IMR-90 (cell line): ENCODE data around the gene USP35. TPM values are rescaled to one million over a fixed set of nuclear protein-coding genes. Genes with fewer than 3 reads are reported as not detected.

Experiments
- ATAC-seq: fragments of 200-7000 bp; cut with Tn5 transposase; 2 replicates; pipeline ENCODE4 v1.9.1; 2020; ENCODE audit warnings: low read depth, mild to moderate bottlenecking, moderate library complexity
- BruUV-seq: library from RNA; stranded (reverse); fragments of 400-500 nt; replicated peaks from 2 replicates; lab custom pipeline; 2021; lab: Mats Ljungman, UMichigan
- CTCF ChIA-PET: fragments of 300-600 bp; formaldehyde crosslinking; extraction: SDS; loops from one replicate; lab custom pipeline; 2021; ENCODE audit warnings: antibody characterized with exemption; lab: Yijun Ruan, JAX
- POLR2A ChIA-PET: fragments of 300-600 bp; sonication (Branson Sonifier 250); formaldehyde crosslinking; loops from one replicate; lab custom pipeline; 2022; ENCODE audit warnings: antibody characterized with exemption; ENCODE audit not compliant: unreplicated experiment; lab: Charles Lee
- DNase-seq: peaks from one replicate; pipeline ENCODE4 v3.0.0; 2013
- H2AFZ ChIP-seq: replicated peaks from 2 replicates; pipeline ENCODE3; 2013; ENCODE audit warnings: low read length, mild to moderate bottlenecking; ENCODE audit not compliant: poor library complexity
- H2AK5ac ChIP-seq: 2 replicates; pipeline ENCODE4 v1.6.1; 2013; ENCODE audit warnings: low read depth, low read length, inconsistent platforms
- H2AK9ac ChIP-seq: replicated peaks from 2 replicates; pipeline ENCODE3; 2013; ENCODE audit warnings: mild to moderate bottlenecking, low read depth, low read length, moderate library complexity; ENCODE audit not compliant: poor library complexity
- H2BK120ac ChIP-seq: 2 replicates; pipeline ENCODE4 v1.6.1; 2013; ENCODE audit warnings: low read depth, low read length, inconsistent platforms
- H2BK15ac ChIP-seq: 3 replicates; pipeline ENCODE4 v1.6.1; 2013; ENCODE audit warnings: low read depth, low read length, inconsistent platforms
- H2BK20ac ChIP-seq: 2 replicates; pipeline ENCODE4 v1.6.1; 2013; ENCODE audit warnings: low read depth, mild to moderate bottlenecking, inconsistent platforms, low read length, moderate library complexity
- H2BK5ac ChIP-seq: 2 replicates; pipeline ENCODE4 v1.6.1; 2013; ENCODE audit warnings: mild to moderate bottlenecking, low read depth, low read length, inconsistent platforms; ENCODE audit not compliant: poor library complexity, severe bottlenecking
- H3K14ac ChIP-seq: replicated peaks from 2 replicates; pipeline ENCODE4 v1.6.1; 2013; ENCODE audit warnings: low read depth, low read length, inconsistent platforms
- H3K18ac ChIP-seq: 2 replicates; pipeline ENCODE4 v1.6.1; 2013; ENCODE audit warnings: low read depth, low read length, control low read depth
- H3K23ac ChIP-seq: 2 replicates; pipeline ENCODE4 v1.6.1; 2013; ENCODE audit warnings: low read depth, low read length, inconsistent platforms
- H3K27ac ChIP-seq: 2 replicates; pipeline ENCODE4 v1.5.1; 2013; ENCODE audit warnings: mild to moderate bottlenecking, control low read depth, low read length; ENCODE audit not compliant: insufficient read depth
- H3K27me3 ChIP-seq: 2 replicates; pipeline ENCODE4 v1.6.1; 2013; ENCODE audit warnings: low read length; ENCODE audit not compliant: control insufficient read depth, insufficient read depth
- H3K36me3 ChIP-seq: 2 replicates; pipeline ENCODE4 v1.6.1; 2013; ENCODE audit warnings: low read length, mixed read lengths; ENCODE audit not compliant: control insufficient read depth, insufficient read depth
- H3K4ac ChIP-seq: 2 replicates; pipeline ENCODE4 v1.6.1; 2013; ENCODE audit warnings: low read depth, low read length, inconsistent platforms
- H3K4me1 ChIP-seq: 2 replicates; pipeline ENCODE4 v1.6.1; 2013; ENCODE audit warnings: low read length, mixed read lengths; ENCODE audit not compliant: control insufficient read depth, insufficient read depth
- H3K4me2 ChIP-seq: 2 replicates; pipeline ENCODE4 v1.6.1; 2013; ENCODE audit warnings: low read depth, mild to moderate bottlenecking, control low read depth, low read length, moderate library complexity
- H3K4me3 ChIP-seq: 2 replicates; pipeline ENCODE4 v1.5.1; 2013; ENCODE audit warnings: low read depth, mild to moderate bottlenecking, control low read depth, low read length, moderate library complexity; ENCODE audit not compliant: insufficient read depth
- H3K56ac ChIP-seq: 2 replicates; pipeline ENCODE4 v1.6.1; 2013; ENCODE audit warnings: low read length, inconsistent platforms; ENCODE audit not compliant: insufficient read depth; ENCODE audit errors: extremely low read depth
- H3K79me1 ChIP-seq, 2 experiments: 2 replicates each; pipeline ENCODE4 v1.6.1; 2013; ENCODE audit warnings: low read length in 2 of 2, inconsistent platforms in 1 of 2, low read depth in 1 of 2
- H3K9ac ChIP-seq: 2 replicates; pipeline ENCODE4 v1.6.1; 2013; ENCODE audit warnings: low read depth, low read length, control low read depth
- H3K9me1 ChIP-seq: 2 replicates; pipeline ENCODE4 v1.6.1; 2013; ENCODE audit warnings: low read length, inconsistent platforms; ENCODE audit not compliant: insufficient read depth
- H3K9me3 ChIP-seq: 2 replicates; pipeline ENCODE4 v1.6.1; 2013; ENCODE audit warnings: low read length; ENCODE audit not compliant: control insufficient read depth, insufficient read depth
- H4K20me1 ChIP-seq: 2 replicates; pipeline ENCODE4 v1.6.1; 2013; ENCODE audit warnings: low read length, inconsistent platforms; ENCODE audit not compliant: insufficient read depth
- H4K5ac ChIP-seq: 2 replicates; pipeline ENCODE4 v1.6.1; 2013; ENCODE audit warnings: mild to moderate bottlenecking, low read depth, low read length, control low read depth
- H4K8ac ChIP-seq, 2 experiments: 2 replicates each; pipeline ENCODE4 v1.6.1; 2013; ENCODE audit warnings: low read depth in 2 of 2, low read length in 2 of 2, control low read depth in 1 of 2, inconsistent platforms in 1 of 2
- H4K91ac ChIP-seq: 2 replicates; pipeline ENCODE4 v1.6.1; 2013; ENCODE audit warnings: low read depth, low read length, inconsistent platforms; ENCODE audit not compliant: insufficient read depth
- ELK1 ChIP-seq: fragments of 150-350 bp; IDR thresholded peaks from 2 replicates; pipeline ENCODE4 v1.6.1; 2016; ENCODE audit warnings: low read depth, mild to moderate bottlenecking, low read length, moderate library complexity, borderline replicate concordance
- MAFK ChIP-seq: IDR thresholded peaks from 2 replicates; pipeline ENCODE4 v1.6.1; 2012; ENCODE audit warnings: low read depth, low read length, improper control_type of control experiment
- MXI1 ChIP-seq: IDR thresholded peaks from 2 replicates; pipeline ENCODE4 v1.6.1; 2012; ENCODE audit warnings: low read depth, mild to moderate bottlenecking, low read length, moderate library complexity, borderline replicate concordance
- RFX5 ChIP-seq: IDR thresholded peaks from 2 replicates; pipeline ENCODE4 v1.8.0; 2012; ENCODE audit warnings: low read depth, mild to moderate bottlenecking, low read length, moderate library complexity
- SMC3 ChIP-seq: fragments of 150-350 bp; IDR thresholded peaks from 2 replicates; pipeline ENCODE4 v1.6.1; 2016; ENCODE audit warnings: low read depth, mild to moderate bottlenecking, antibody characterized with exemption, low read length, moderate library complexity
- WGBS, 2 experiments: methylation state at CpG; one replicate each; pipeline versions ENCODE4 v1.1.5 to v1.1.7; 2013; ENCODE audit warnings: missing lambda C conversion rate in 2 of 2; ENCODE audit not compliant: insufficient read length in 1 of 2; ENCODE audit errors: extremely low coverage in 2 of 2; 5-methylcytosine and 5-hydroxymethylcytosine counted together
- dilution Hi-C: fragments of 300-500 bp; cut with HindIII; formaldehyde crosslinking; loops from one replicate; pipeline ENCODE4 v1.14.3; 2018; ENCODE audit warnings: low sequenced_read_pairs; ENCODE audit not compliant: unreplicated experiment
- in situ Hi-C: fragments of 300-500 bp; cut with MboI; formaldehyde crosslinking; loops from 3 replicates; pipeline ENCODE4 v1.14.3; 2019; ENCODE audit warnings: low sequenced_read_pairs, inconsistent platforms, mixed read lengths
- intact Hi-C: fragments of 100-400 bp; cut with micrococcal nuclease; formaldehyde crosslinking; loops from 2 replicates; pipeline ENCODE4 v1.10.0; 2022
- polyA plus RNA-seq, 3 experiments: library from polyadenylated mRNA; depleted of rRNA; stranded (reverse); fragments of >200 nt; gene quantifications; 2 replicates each; pipeline ENCODE4 v1.2.3, GENCODE V29; 2012; ENCODE audit warnings: low replicate concordance in 1 of 3
- total RNA-seq: library from RNA; depleted of rRNA; stranded (reverse); fragments of >200 nt; gene quantifications from 2 replicates; pipeline ENCODE4 v1.2.3, GENCODE V29; 2012

The USP35 gene
- total and polyA plus RNA-seq, 2 of the 4 experiments (the other 2 are of a cell fraction): 2.7 to 11.3 TPM

GRCh38 chr11:78226684-78227680, 38.3 kb downstream of the USP35 start:
- Histone ChIP-seq H2BK120ac (no peak overlapping the region), H3K18ac (no peak overlapping the region), H3K4me1 (peaks cover 14% of the 10 kb centered on the region), H3K14ac (no peak overlapping the region), H3K36me3 (peaks cover 23% of the 10 kb centered on the region), H3K56ac (no peak overlapping the region), H3K4me2 (no peak overlapping the region), H3K27me3 (no peaks in the 10 kb centered on the region), H3K27ac (no peak overlapping the region), H3K9ac (no peak overlapping the region), H2AK9ac (no peak overlapping the region), H3K23ac (0 out of 2 replicates have a peak overlapping the region, but pooled peaks have one; percentile 5), H4K20me1 (peaks cover 8% of the 10 kb centered on the region; the same call in 1 of the 2 replicates), H2BK20ac (no peak overlapping the region), H3K9me1 (peaks cover 26% of the 10 kb centered on the region), H2AFZ (no peak overlapping the region), H2AK5ac (no peak overlapping the region), H3K9me3 (no peaks in the 10 kb centered on the region), H4K8ac (no peak overlapping the region), H2BK5ac (no peak overlapping the region), H3K4me3 (no peak overlapping the region), H3K4ac (no peak overlapping the region), H2BK15ac (no peak overlapping the region), H4K91ac (no peak overlapping the region), H3K79me1 (peaks cover 0 to 19% of the 10 kb centered on the region in 2 experiments; a peak in 3 of 4 replicates), H4K5ac (no peak overlapping the region)
- intact Hi-C loops (no loop called here), in situ Hi-C loops (loop anchor here (10.0 kb wide), 1 partner anchor 338 kb away; no protein-coding TSS in a partner anchor), dilution Hi-C loops (no loop called here)
- ATAC-seq: no peak
- BruUV-seq: no TSS peak
- no peak for TF ChIP-seq SMC3
- no peak for TF ChIP-seq RFX5
- no peak for TF ChIP-seq MXI1
- TF ChIP-seq MAFK: no peak
- TF ChIP-seq ELK1: no peak
- ChIA-PET POLR2A (no interaction called here), CTCF (interaction anchor here (0.6 to 1.2 kb wide), 2 partner anchors 124 to 205 kb away, joined by 3 read pairs; no protein-coding TSS in a partner anchor)
- WGBS, 2 experiments: 97% methylated on average over 6 of the region's 12 CpGs; no CpG with 5 or more reads in 1 of the 2 experiments
- DNase-seq: no peak
